AG09319 (cell line): ENCODE data around the gene TMEM88.

Source experiments
- DNase-seq: peaks from one replicate; pipeline ENCODE4 v3.0.0-alpha.2; 2010; ENCODE audit warnings: low read depth; ENCODE audit errors: extremely low read depth
- CTCF ChIP-seq: IDR thresholded peaks from 2 replicates; pipeline ENCODE4 v1.5.1; 2011; ENCODE audit warnings: low read depth, mild to moderate bottlenecking, inconsistent platforms, low read length, moderate library complexity

TMEM88 gene

GRCh38 chr17:7849751-7850504 is 4.9 kb upstream of the TMEM88 start:
- no peak for DNase-seq
- no peak for TF ChIP-seq CTCF

- DNase-seq = no peak
- no peak for TF ChIP-seq CTCF
These were observed 4.0 kb upstream of the TMEM88 start for GRCh38 chr17:7850701-7851437.

GRCh38 chr17:7851438-7852261 is 3.2 kb upstream of the TMEM88 start:
- TF ChIP-seq CTCF = peak; percentile 91

GRCh38 chr17:7852262-7852670 is 2.6 kb upstream of the TMEM88 start:
- no peak for DNase-seq
- no peak for TF ChIP-seq CTCF

More at GRCh38 chr17:7851438-7852261, 3.2 kb upstream of the TMEM88 start:
- DNase-seq = no peak

- no peak for DNase-seq
- TF ChIP-seq CTCF = no peak
These were observed 1.8 kb upstream of the TMEM88 start for GRCh38 chr17:7852919-7853690.

GRCh38 chr17:7853691-7854038 is 1.2 kb upstream of the TMEM88 start:
- DNase-seq = no peak
- TF ChIP-seq CTCF = no peak
